CD14-positive monocyte (primary cell): ENCODE measurements around the gene SIN3A. TPM values are rescaled to one million over a fixed set of nuclear protein-coding genes. Genes with fewer than 3 reads are reported as not detected.

ENCODE experiments used
- DNase-seq, 3 donors: peaks; one replicate each; pipeline ENCODE4 v3.0.0-alpha.2; 2011 to 2022
- H2AFZ ChIP-seq: 2 replicates; pipeline ENCODE4 v1.6.0; 2012; ENCODE audit warnings: mild to moderate bottlenecking, low read depth, low read length, inconsistent platforms; ENCODE audit not compliant: insufficient read depth, poor library complexity, severe bottlenecking
- H3K27ac ChIP-seq, 2 donors: 1 replicate in 1 of 2; 2 replicates in 1 of 2; pipeline ENCODE4 v1.5.1; 2012 to 2013; ENCODE audit warnings: low read length in 2 of 2, control low read depth in 1 of 2, inconsistent platforms in 1 of 2, low read depth in 1 of 2, mild to moderate bottlenecking in 1 of 2
- H3K27me3 ChIP-seq, 2 donors: one replicate each; pipeline versions ENCODE4 v1.6.0 to v1.6.1; 2011 to 2013; ENCODE audit warnings: low read length in 2 of 2; ENCODE audit not compliant: control insufficient read depth in 2 of 2, insufficient read depth in 2 of 2
- H3K36me3 ChIP-seq, 2 donors: replicated peaks in 1 of 2; 1 replicate in 1 of 2; 2 replicates in 1 of 2; pipeline versions ENCODE4 v1.5.1 to v1.6.1; 2012 to 2013; ENCODE audit warnings: low read length in 2 of 2, control low read depth in 1 of 2, inconsistent platforms in 1 of 2, mild to moderate bottlenecking in 1 of 2; ENCODE audit not compliant: insufficient read depth in 2 of 2, control insufficient read depth in 1 of 2
- H3K4me1 ChIP-seq, 2 donors: 1 replicate in 1 of 2; 2 replicates in 1 of 2; pipeline versions ENCODE4 v1.5.1 to v1.6.1; 2012 to 2013; ENCODE audit warnings: low read length in 2 of 2, control low read depth in 1 of 2, inconsistent platforms in 1 of 2, mild to moderate bottlenecking in 1 of 2, moderate library complexity in 1 of 2; ENCODE audit not compliant: insufficient read depth in 2 of 2, control insufficient read depth in 1 of 2
- H3K4me2 ChIP-seq: replicated peaks from 2 replicates; pipeline ENCODE3; 2012; ENCODE audit warnings: low read length, moderate library complexity, mild to moderate bottlenecking; ENCODE audit not compliant: poor library complexity, severe bottlenecking; ENCODE audit errors: extremely low read depth
- H3K4me3 ChIP-seq, 3 experiments: fragments of 200-600 bp in 1 of 3; sonication (generic) in 1 of 3; replicated peaks in 1 of 3; 1 replicate in 2 of 3; 2 replicates in 1 of 3; pipeline ENCODE4 v1.5.1; 2011 to 2013; ENCODE audit warnings: low read length in 3 of 3, mild to moderate bottlenecking in 3 of 3, control low read depth in 2 of 3, low read depth in 2 of 3, inconsistent platforms in 1 of 3, moderate library complexity in 1 of 3
- H3K79me2 ChIP-seq: 2 replicates; pipeline ENCODE4 v1.6.0; 2012; ENCODE audit warnings: mild to moderate bottlenecking, control low read depth, inconsistent platforms, low read length, moderate library complexity; ENCODE audit not compliant: insufficient read depth
- H3K9ac ChIP-seq: 2 replicates; pipeline ENCODE4 v1.6.0; 2017; ENCODE audit warnings: low read length, mild to moderate bottlenecking; ENCODE audit not compliant: insufficient read depth, poor library complexity, severe bottlenecking
- H3K9me3 ChIP-seq, 2 donors: replicated peaks in 1 of 2; 1 replicate in 1 of 2; 2 replicates in 1 of 2; pipeline versions ENCODE4 v1.5.1 to v1.6.1; 2012 to 2013; ENCODE audit warnings: low read length in 2 of 2, control low read depth in 1 of 2; ENCODE audit not compliant: control insufficient read depth in 1 of 2, insufficient read depth in 1 of 2
- H4K20me1 ChIP-seq: 2 replicates; pipeline ENCODE4 v1.6.0; 2012; ENCODE audit warnings: mild to moderate bottlenecking, low read length, control low read depth, moderate library complexity; ENCODE audit not compliant: insufficient read depth
- H3K27ac Mint-ChIP-seq, 7 donors: one replicate each; pipeline ENCODE4 v1.8.0; 2020; ENCODE audit warnings: mild to moderate bottlenecking in 7 of 7, mixed read lengths in 7 of 7, moderate library complexity in 6 of 7, inconsistent platforms in 2 of 7
- H3K27me3 Mint-ChIP-seq, 3 donors: one replicate each; pipeline ENCODE4 v1.8.0; 2021 to 2022; ENCODE audit warnings: low read depth in 3 of 3, mild to moderate bottlenecking in 3 of 3, mixed read lengths in 3 of 3, moderate library complexity in 3 of 3, inconsistent platforms in 1 of 3
- H3K36me3 Mint-ChIP-seq, 2 donors: one replicate each; pipeline ENCODE4 v1.8.0; 2020; ENCODE audit warnings: mixed read lengths in 2 of 2, inconsistent platforms in 1 of 2, mild to moderate bottlenecking in 1 of 2
- H3K4me1 Mint-ChIP-seq: one replicate; pipeline ENCODE4 v1.8.0; 2020; ENCODE audit warnings: mild to moderate bottlenecking, mixed read lengths
- H3K4me3 Mint-ChIP-seq, 2 donors: one replicate each; pipeline ENCODE4 v1.8.0; 2020; ENCODE audit warnings: mild to moderate bottlenecking in 2 of 2, mixed read lengths in 2 of 2, moderate library complexity in 1 of 2
- H3K9me3 Mint-ChIP-seq, 7 donors: one replicate each; pipeline ENCODE4 v1.8.0; 2020 to 2022; ENCODE audit warnings: mixed read lengths in 7 of 7, mild to moderate bottlenecking in 6 of 7, moderate library complexity in 6 of 7, inconsistent platforms in 2 of 7
- CTCF ChIP-seq: fragments of 200-600 bp; IDR thresholded peaks from one replicate; pipeline ENCODE4 v1.8.0; 2022; ENCODE audit warnings: antibody characterized with exemption, mild to moderate bottlenecking
- WGBS: methylation state at CpG from one replicate; pipeline ENCODE4 v1.1.5; 2013; ENCODE audit warnings: missing lambda C conversion rate; ENCODE audit not compliant: insufficient coverage; 5-methylcytosine and 5-hydroxymethylcytosine counted together
- intact Hi-C, 2 donors: fragments of 100-400 bp; cut with micrococcal nuclease; formaldehyde crosslinking; loops; one replicate each; pipeline versions ENCODE4 v1.15.0 to v1.15.1; 2023
- polyA plus RNA-seq, 3 donors: library from polyadenylated mRNA; depleted of rRNA in 1 of 3; unstranded in 2 of 3; stranded (reverse) in 1 of 3; fragments of 300-500 nt in 2 of 3; fragments of >200 nt in 1 of 3; fragmentation: Illumina TruSeq in 2 of 3; gene quantifications; 1 replicate in 2 of 3; 2 replicates in 1 of 3; pipeline ENCODE4 v1.2.3, GENCODE V29; 2012 to 2021

Gene SIN3A
- polyA plus RNA-seq, 3 donors: 2.3 to 20.7 (median 7.9) TPM

GRCh38 chr15:75327491-75327890 lies 124.0 kb downstream of the SIN3A start:
- H3K4me3 Mint-ChIP-seq: no peak overlapping the region
- H3K36me3 Mint-ChIP-seq: no peaks in the 10 kb centered on the region
- no peaks in the 10 kb centered on the region for H3K27me3 ChIP-seq
- no peaks in the 10 kb centered on the region for H3K36me3 ChIP-seq
- no peak for TF ChIP-seq CTCF
- H3K4me1 Mint-ChIP-seq: no peaks in the 10 kb centered on the region
- no peak overlapping the region for H3K4me3 ChIP-seq
- no peak overlapping the region for H3K4me2 ChIP-seq
- no peak overlapping the region for H3K27ac Mint-ChIP-seq
- intact Hi-C loops: no loop called here
- H3K79me2 ChIP-seq: no peaks in the 10 kb centered on the region
- no peak overlapping the region for H3K9ac ChIP-seq
- WGBS: 91% methylated on average over 3 of the region's 3 CpGs
- H3K27me3 Mint-ChIP-seq: peaks cover 0 to 10% (median 5%) of the 10 kb centered on the region in 3 donors
- no peak for DNase-seq
- no peaks in the 10 kb centered on the region for H4K20me1 ChIP-seq
- H3K9me3 ChIP-seq: no peaks in the 10 kb centered on the region
- H2AFZ ChIP-seq: no peak overlapping the region
- no peak overlapping the region for H3K27ac ChIP-seq
- no peaks in the 10 kb centered on the region for H3K4me1 ChIP-seq
- no peaks in the 10 kb centered on the region for H3K9me3 Mint-ChIP-seq

DNA sequence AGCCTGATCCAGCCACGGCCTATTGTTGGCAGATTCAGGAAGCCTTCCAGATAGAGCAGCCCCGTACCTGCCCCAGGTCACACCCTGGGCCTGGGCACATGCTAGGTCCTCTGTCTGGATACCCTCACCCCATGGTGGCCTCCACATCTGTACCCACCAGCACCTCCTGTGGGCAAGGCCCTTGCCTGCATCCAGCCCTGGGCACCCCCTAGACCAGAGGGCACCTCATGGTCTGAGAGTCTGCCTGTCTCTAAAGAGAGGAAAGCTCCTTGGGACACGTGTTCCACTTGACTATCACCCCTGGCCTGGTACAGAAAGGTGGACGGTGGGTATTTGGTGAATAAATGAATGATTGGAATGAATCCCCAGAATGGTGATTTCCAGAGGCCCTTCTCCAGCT lies 124.5 kb downstream of the SIN3A start:
- Mint-ChIP-seq H3K4me3 (no peak overlapping the region), H3K4me1 (no peaks in the 10 kb centered on the region), H3K36me3 (no peaks in the 10 kb centered on the region), H3K27me3 (peaks cover 0 to 8% (median 5%) of the 10 kb centered on the region in 3 donors), H3K9me3 (no peaks in the 10 kb centered on the region), H3K27ac (no peak overlapping the region)
- Histone ChIP-seq H3K4me1 (no peaks in the 10 kb centered on the region), H3K4me3 (no peak overlapping the region), H3K27ac (no peak overlapping the region), H2AFZ (no peak overlapping the region), H3K4me2 (no peak overlapping the region), H3K9ac (no peak overlapping the region), H3K27me3 (no peaks in the 10 kb centered on the region), H3K79me2 (no peaks in the 10 kb centered on the region), H4K20me1 (no peaks in the 10 kb centered on the region), H3K9me3 (no peaks in the 10 kb centered on the region), H3K36me3 (no peaks in the 10 kb centered on the region)
- 83% methylated on average over 3 of the region's 4 CpGs for WGBS
- TF ChIP-seq CTCF: no peak
- intact Hi-C loops: no loop called here
- DNase-seq: no peak
